ENCODE data around the gene CHRM2.

DNA sequence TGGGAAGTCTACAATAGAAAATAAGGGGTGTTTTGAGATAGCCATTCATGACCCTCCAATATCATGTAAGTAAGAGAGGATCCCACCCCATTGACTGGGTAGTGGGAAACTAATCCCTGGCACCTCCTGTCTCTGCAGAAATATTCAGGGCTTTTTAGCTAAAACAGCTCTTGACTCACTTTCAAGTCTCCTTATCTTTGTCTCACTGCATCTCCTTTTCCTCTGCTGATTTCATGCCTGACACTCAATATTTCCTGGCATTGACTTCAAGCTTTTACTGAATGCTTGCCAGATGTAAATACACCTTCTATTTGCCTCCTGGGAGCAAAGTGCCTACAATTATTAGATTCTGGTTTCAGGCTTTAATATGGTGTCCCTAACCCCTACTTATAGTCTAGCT lies 57.1 kb downstream of the CHRM2 start:
- TF ChIP-seq, protein P1, sequence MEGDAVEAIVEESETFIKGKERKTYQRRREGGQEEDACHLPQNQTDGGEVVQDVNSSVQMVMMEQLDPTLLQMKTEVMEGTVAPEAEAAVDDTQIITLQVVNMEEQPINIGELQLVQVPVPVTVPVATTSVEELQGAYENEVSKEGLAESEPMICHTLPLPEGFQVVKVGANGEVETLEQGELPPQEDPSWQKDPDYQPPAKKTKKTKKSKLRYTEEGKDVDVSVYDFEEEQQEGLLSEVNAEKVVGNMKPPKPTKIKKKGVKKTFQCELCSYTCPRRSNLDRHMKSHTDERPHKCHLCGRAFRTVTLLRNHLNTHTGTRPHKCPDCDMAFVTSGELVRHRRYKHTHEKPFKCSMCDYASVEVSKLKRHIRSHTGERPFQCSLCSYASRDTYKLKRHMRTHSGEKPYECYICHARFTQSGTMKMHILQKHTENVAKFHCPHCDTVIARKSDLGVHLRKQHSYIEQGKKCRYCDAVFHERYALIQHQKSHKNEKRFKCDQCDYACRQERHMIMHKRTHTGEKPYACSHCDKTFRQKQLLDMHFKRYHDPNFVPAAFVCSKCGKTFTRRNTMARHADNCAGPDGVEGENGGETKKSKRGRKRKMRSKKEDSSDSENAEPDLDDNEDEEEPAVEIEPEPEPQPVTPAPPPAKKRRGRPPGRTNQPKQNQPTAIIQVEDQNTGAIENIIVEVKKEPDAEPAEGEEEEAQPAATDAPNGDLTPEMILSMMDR (IDR thresholded peaks at IDR 0.05), result no peak
- TF ChIP-seq POLR2A (IDR thresholded peaks at IDR 0.05), result no peak

Measured in tibial nerve (tissue), 3 donors.